ENCODE results near the gene NACC2. TPM values are rescaled to one million over a fixed set of nuclear protein-coding genes. Genes with fewer than 3 reads are reported as not detected.

Gene NACC2
- total RNA-seq, 1 donor from 2014 or later, result 9.6 TPM

DNA sequence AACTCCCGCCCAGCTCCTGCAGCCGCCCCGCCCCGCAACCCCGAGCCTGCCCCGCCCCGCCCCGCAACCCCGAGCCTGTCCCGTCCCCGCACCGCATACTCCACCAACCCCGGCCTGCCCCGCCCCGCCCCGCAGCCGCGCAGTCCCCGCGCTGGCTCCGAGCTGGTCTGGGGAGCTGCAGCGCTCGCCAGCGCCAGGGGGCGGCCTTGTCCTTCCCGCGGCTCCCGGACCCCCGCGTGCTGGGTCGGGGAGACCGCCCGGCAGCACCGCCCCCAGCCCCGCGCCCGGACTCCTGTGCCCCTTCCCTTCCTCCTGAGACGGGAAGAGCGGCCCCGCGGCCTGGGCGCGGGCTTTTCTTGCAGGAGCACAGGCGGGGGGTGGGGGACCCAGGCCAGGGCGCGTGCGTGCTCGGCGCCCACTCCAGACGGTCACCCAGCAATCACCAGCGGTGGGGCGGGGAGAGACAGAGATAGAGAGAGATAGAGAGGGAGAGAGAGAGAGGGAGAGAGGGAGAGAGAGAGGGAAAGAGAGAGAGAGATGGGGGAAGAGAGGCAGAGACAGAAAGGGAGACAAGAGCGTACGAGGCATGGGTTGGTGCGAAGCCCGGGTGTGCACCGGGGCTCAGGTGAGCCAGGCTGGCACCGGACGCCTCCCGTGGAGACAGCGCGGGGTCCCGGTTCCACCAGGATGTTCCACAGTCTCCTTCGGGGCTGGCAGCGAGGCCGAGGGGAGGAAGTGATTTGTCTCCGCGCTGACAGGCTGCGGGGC, 38.3 kb upstream of the NACC2 start:
- Mint-ChIP-seq H3K27ac (ENCODE audit: unreplicated experiment) (no peak overlapping the region), H3K27me3 (ENCODE audit: unreplicated experiment) (peaks cover 15% of the 10 kb centered on the region), H3K4me1 (ENCODE audit: unreplicated experiment) (no peaks in the 10 kb centered on the region), H3K9me3 (ENCODE audit: unreplicated experiment) (no peaks in the 10 kb centered on the region), H3K36me3 (ENCODE audit: low read depth, unreplicated experiment) (no peaks in the 10 kb centered on the region), H3K4me3 (ENCODE audit: unreplicated experiment) (no peak overlapping the region)
- TF ChIP-seq, protein P1, sequence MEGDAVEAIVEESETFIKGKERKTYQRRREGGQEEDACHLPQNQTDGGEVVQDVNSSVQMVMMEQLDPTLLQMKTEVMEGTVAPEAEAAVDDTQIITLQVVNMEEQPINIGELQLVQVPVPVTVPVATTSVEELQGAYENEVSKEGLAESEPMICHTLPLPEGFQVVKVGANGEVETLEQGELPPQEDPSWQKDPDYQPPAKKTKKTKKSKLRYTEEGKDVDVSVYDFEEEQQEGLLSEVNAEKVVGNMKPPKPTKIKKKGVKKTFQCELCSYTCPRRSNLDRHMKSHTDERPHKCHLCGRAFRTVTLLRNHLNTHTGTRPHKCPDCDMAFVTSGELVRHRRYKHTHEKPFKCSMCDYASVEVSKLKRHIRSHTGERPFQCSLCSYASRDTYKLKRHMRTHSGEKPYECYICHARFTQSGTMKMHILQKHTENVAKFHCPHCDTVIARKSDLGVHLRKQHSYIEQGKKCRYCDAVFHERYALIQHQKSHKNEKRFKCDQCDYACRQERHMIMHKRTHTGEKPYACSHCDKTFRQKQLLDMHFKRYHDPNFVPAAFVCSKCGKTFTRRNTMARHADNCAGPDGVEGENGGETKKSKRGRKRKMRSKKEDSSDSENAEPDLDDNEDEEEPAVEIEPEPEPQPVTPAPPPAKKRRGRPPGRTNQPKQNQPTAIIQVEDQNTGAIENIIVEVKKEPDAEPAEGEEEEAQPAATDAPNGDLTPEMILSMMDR (IDR thresholded peaks at IDR 0.05; ENCODE audit: unreplicated experiment), result peak; percentile 37
- DNase-seq (ENCODE audit: low spot score), result peak; percentile 72

GRCh38 chr9:136132512-136133050, 37.5 kb upstream of the NACC2 start:
- Mint-ChIP-seq H3K4me1 (ENCODE audit: unreplicated experiment) (no peaks in the 10 kb centered on the region), H3K27ac (ENCODE audit: unreplicated experiment) (no peak overlapping the region), H3K27me3 (ENCODE audit: unreplicated experiment) (peaks cover 15% of the 10 kb centered on the region), H3K36me3 (ENCODE audit: low read depth, unreplicated experiment) (no peaks in the 10 kb centered on the region), H3K9me3 (ENCODE audit: unreplicated experiment) (no peaks in the 10 kb centered on the region), H3K4me3 (ENCODE audit: unreplicated experiment) (no peak overlapping the region)
- no peak for DNase-seq (ENCODE audit: low spot score)
- TF ChIP-seq, protein P1 (IDR thresholded peaks at IDR 0.05; ENCODE audit: unreplicated experiment), result no peak

DNA sequence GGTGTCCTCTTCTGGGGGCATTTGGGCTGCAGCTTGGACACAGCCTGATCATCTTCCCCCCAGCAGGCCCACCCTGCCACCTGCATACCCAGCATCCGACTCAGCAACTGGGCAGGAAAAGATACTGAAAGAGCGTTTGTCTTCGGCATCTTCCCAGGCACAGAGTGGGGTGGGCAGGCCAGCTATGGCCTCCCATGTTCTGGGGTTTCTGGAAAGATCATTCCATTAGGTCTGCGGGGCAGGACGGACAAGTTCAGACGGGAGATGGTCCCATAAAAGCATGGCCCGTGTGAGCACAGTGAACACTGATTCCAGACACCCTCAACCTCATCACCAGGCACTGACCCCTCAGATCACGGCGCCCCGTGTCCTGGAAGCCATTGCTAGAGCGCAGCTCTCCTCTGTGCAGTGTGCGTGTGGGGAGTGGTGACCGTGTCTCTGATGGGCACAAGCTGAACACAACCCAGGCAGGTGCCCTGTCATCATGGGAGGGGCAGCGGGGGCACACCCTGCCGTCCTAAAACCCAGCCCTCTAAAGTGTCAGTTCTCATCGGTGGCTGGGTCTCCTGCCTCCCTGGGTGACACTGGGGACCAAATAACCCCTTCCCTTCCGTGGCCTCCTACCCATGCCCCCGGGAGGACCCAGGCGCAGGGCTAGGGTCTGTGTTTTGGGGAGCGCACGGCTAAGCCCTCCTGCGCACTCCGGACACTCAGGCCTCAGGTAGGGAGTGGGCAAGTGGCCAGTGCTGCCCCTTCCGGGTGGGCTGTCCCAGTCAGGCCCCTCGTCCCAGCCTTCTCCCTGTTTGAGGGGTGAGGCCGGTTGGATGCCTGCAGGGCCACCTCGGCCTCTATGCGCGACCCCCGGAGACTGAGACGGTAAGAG, 36.8 kb upstream of the NACC2 start:
- TF ChIP-seq, protein P1 (IDR thresholded peaks at IDR 0.05; ENCODE audit: unreplicated experiment), result no peak
- no peak overlapping the region for H3K4me3 Mint-ChIP-seq (ENCODE audit: unreplicated experiment)
- H3K9me3 Mint-ChIP-seq (ENCODE audit: unreplicated experiment), result no peaks in the 10 kb centered on the region
- no peaks in the 10 kb centered on the region for H3K36me3 Mint-ChIP-seq (ENCODE audit: low read depth, unreplicated experiment)
- H3K4me1 Mint-ChIP-seq (ENCODE audit: unreplicated experiment), result no peaks in the 10 kb centered on the region
- peaks cover 15% of the 10 kb centered on the region for H3K27me3 Mint-ChIP-seq (ENCODE audit: unreplicated experiment)
- no peak overlapping the region for H3K27ac Mint-ChIP-seq (ENCODE audit: unreplicated experiment)
- no peak for DNase-seq (ENCODE audit: low spot score)

GRCh38 chr9:136129176-136129575, 34.1 kb upstream of the NACC2 start:
- H3K36me3 Mint-ChIP-seq (ENCODE audit: low read depth, unreplicated experiment), result peaks cover 5% of the 10 kb centered on the region
- no peaks in the 10 kb centered on the region for H3K9me3 Mint-ChIP-seq (ENCODE audit: unreplicated experiment)
- no peaks in the 10 kb centered on the region for H3K4me1 Mint-ChIP-seq (ENCODE audit: unreplicated experiment)
- no peak for DNase-seq (ENCODE audit: low spot score)
- TF ChIP-seq, protein P1 (IDR thresholded peaks at IDR 0.05; ENCODE audit: unreplicated experiment), result no peak
- peaks cover 18% of the 10 kb centered on the region for H3K27me3 Mint-ChIP-seq (ENCODE audit: unreplicated experiment)
- H3K27ac Mint-ChIP-seq (ENCODE audit: unreplicated experiment), result no peak overlapping the region
- no peak overlapping the region for H3K4me3 Mint-ChIP-seq (ENCODE audit: unreplicated experiment)

Data from endothelial cell (in vitro differentiated cells).